ENCODE data around the gene CFAP70.
"Not testable (repeated sequence)": the region's sequence is repeated elsewhere in the genome, so short reads cannot be mapped to it uniquely, and the experiment has no call there.

Gene CFAP70

GRCh38 chr10:73262105-73262730 is 96.4 kb downstream of the CFAP70 start:
- no peaks in the 10 kb centered on the region for H3K9me3 ChIP-seq (ENCODE audit: control insufficient read depth in 2 of 2, low read length in 2 of 2)
- no peaks in the 10 kb centered on the region for H3K4me1 ChIP-seq (ENCODE audit: control insufficient read depth in 2 of 2, insufficient read depth in 2 of 2, low read length in 2 of 2)
- H3K9ac ChIP-seq (ENCODE audit: low read depth in 1 of 2, low read length in 2 of 2) = no peak overlapping the region
- H3K27ac ChIP-seq (ENCODE audit: low read depth in 2 of 2, low read length in 2 of 2) = no peak overlapping the region
- no peak overlapping the region for H3K4me3 ChIP-seq (ENCODE audit: low read length in 2 of 2)
- H3K27me3 ChIP-seq (ENCODE audit: control insufficient read depth in 2 of 2, insufficient read depth in 2 of 2, low read length in 2 of 2) = no peaks in the 10 kb centered on the region
- H3K36me3 ChIP-seq (ENCODE audit: control insufficient read depth in 2 of 2, insufficient read depth in 2 of 2, low read length in 2 of 2) = no peaks in the 10 kb centered on the region

GRCh38 chr10:73261362-73261995 is 97.2 kb downstream of the CFAP70 start:
- H3K4me1 ChIP-seq (ENCODE audit: control insufficient read depth in 2 of 2, insufficient read depth in 2 of 2, low read length in 2 of 2) = no peaks in the 10 kb centered on the region
- no peak overlapping the region for H3K4me3 ChIP-seq (ENCODE audit: low read length in 2 of 2)
- H3K9me3 ChIP-seq (ENCODE audit: control insufficient read depth in 2 of 2, low read length in 2 of 2) = no peaks in the 10 kb centered on the region
- H3K36me3 ChIP-seq (ENCODE audit: control insufficient read depth in 2 of 2, insufficient read depth in 2 of 2, low read length in 2 of 2) = no peaks in the 10 kb centered on the region
- H3K27me3 ChIP-seq (ENCODE audit: control insufficient read depth in 2 of 2, insufficient read depth in 2 of 2, low read length in 2 of 2) = no peaks in the 10 kb centered on the region
- H3K27ac ChIP-seq (ENCODE audit: low read depth in 2 of 2, low read length in 2 of 2) = no peak overlapping the region
- H3K9ac ChIP-seq (ENCODE audit: low read depth in 1 of 2, low read length in 2 of 2) = no peak overlapping the region

- H3K4me1 ChIP-seq (ENCODE audit: control insufficient read depth in 2 of 2, insufficient read depth in 2 of 2, low read length in 2 of 2); H3K36me3 ChIP-seq (ENCODE audit: control insufficient read depth in 2 of 2, insufficient read depth in 2 of 2, low read length in 2 of 2); H3K9me3 ChIP-seq (ENCODE audit: control insufficient read depth in 2 of 2, low read length in 2 of 2); H3K27ac ChIP-seq (ENCODE audit: low read depth in 2 of 2, low read length in 2 of 2); H3K9ac ChIP-seq (ENCODE audit: low read depth in 1 of 2, low read length in 2 of 2); H3K4me3 ChIP-seq (ENCODE audit: low read length in 2 of 2); H3K27me3 ChIP-seq (ENCODE audit: control insufficient read depth in 2 of 2, insufficient read depth in 2 of 2, low read length in 2 of 2): not testable (repeated sequence)
These were observed 100.1 kb downstream of the CFAP70 start for GRCh38 chr10:73258612-73259011.

- H3K9ac ChIP-seq (ENCODE audit: low read depth in 1 of 2, low read length in 2 of 2) = peak overlapping the region; percentile 91 to 93
- peak overlapping the region; percentile 89 to 94 for H3K27ac ChIP-seq (ENCODE audit: low read depth in 2 of 2, low read length in 2 of 2)
- H3K36me3 ChIP-seq (ENCODE audit: control insufficient read depth in 2 of 2, insufficient read depth in 2 of 2, low read length in 2 of 2) = peaks cover 13 to 16% of the 10 kb centered on the region in 2 donors
- peak overlapping the region; percentile 97 to 100 for H3K4me3 ChIP-seq (ENCODE audit: low read length in 2 of 2)
- H3K27me3 ChIP-seq (ENCODE audit: control insufficient read depth in 2 of 2, insufficient read depth in 2 of 2, low read length in 2 of 2) = no peaks in the 10 kb centered on the region
- H3K9me3 ChIP-seq (ENCODE audit: control insufficient read depth in 2 of 2, low read length in 2 of 2) = no peaks in the 10 kb centered on the region
- peaks cover 13 to 18% of the 10 kb centered on the region in 2 donors for H3K4me1 ChIP-seq (ENCODE audit: control insufficient read depth in 2 of 2, insufficient read depth in 2 of 2, low read length in 2 of 2)
These were observed 105.5 kb downstream of the CFAP70 start for GRCh38 chr10:73253225-73253555.

- peak within 1 kb of the TSS; percentile 91 to 93 for H3K9ac ChIP-seq (ENCODE audit: low read depth in 1 of 2, low read length in 2 of 2)
- H3K27me3 ChIP-seq (ENCODE audit: control insufficient read depth in 2 of 2, insufficient read depth in 2 of 2, low read length in 2 of 2) = no peaks in the 10 kb centered on the region
- H3K4me1 ChIP-seq (ENCODE audit: control insufficient read depth in 2 of 2, insufficient read depth in 2 of 2, low read length in 2 of 2) = peaks cover 13 to 21% of the 10 kb centered on the region in 2 donors
- peak within 1 kb of the TSS; percentile 89 to 94 for H3K27ac ChIP-seq (ENCODE audit: low read depth in 2 of 2, low read length in 2 of 2)
- H3K36me3 ChIP-seq (ENCODE audit: control insufficient read depth in 2 of 2, insufficient read depth in 2 of 2, low read length in 2 of 2) = peaks cover 13 to 16% of the 10 kb centered on the region in 2 donors
- H3K9me3 ChIP-seq (ENCODE audit: control insufficient read depth in 2 of 2, low read length in 2 of 2) = no peaks in the 10 kb centered on the region
- H3K4me3 ChIP-seq (ENCODE audit: low read length in 2 of 2) = peak within 1 kb of the TSS; percentile 97 to 100
These were observed 106.0 kb downstream of the CFAP70 start, which contains the start of gene MRPS16 for GRCh38 chr10:73252445-73253224. MRPS16 (minus strand) TSS chr10:73252644; CDS start chr10:73252482, 162 bp downstream.

- H3K27me3 ChIP-seq (ENCODE audit: control insufficient read depth in 2 of 2, insufficient read depth in 2 of 2, low read length in 2 of 2) = no peaks in the 10 kb centered on the region
- peak overlapping the region; percentile 89 to 94 for H3K27ac ChIP-seq (ENCODE audit: low read depth in 2 of 2, low read length in 2 of 2)
- H3K36me3 ChIP-seq (ENCODE audit: control insufficient read depth in 2 of 2, insufficient read depth in 2 of 2, low read length in 2 of 2) = peaks cover 13 to 16% of the 10 kb centered on the region in 2 donors
- H3K4me3 ChIP-seq (ENCODE audit: low read length in 2 of 2) = peak overlapping the region; percentile 97 to 100
- peak overlapping the region; percentile 91 to 93 for H3K9ac ChIP-seq (ENCODE audit: low read depth in 1 of 2, low read length in 2 of 2)
- no peaks in the 10 kb centered on the region for H3K9me3 ChIP-seq (ENCODE audit: control insufficient read depth in 2 of 2, low read length in 2 of 2)
- H3K4me1 ChIP-seq (ENCODE audit: control insufficient read depth in 2 of 2, insufficient read depth in 2 of 2, low read length in 2 of 2) = peaks cover 13 to 23% of the 10 kb centered on the region in 2 donors
These were observed 106.8 kb downstream of the CFAP70 start for GRCh38 chr10:73251683-73252444.

GRCh38 chr10:73248259-73248724 is 110.4 kb downstream of the CFAP70 start:
- Histone ChIP-seq H3K4me1 (ENCODE audit: control insufficient read depth in 2 of 2, insufficient read depth in 2 of 2, low read length in 2 of 2) (peaks cover 24 to 28% of the 10 kb centered on the region in 2 donors), H3K27ac (ENCODE audit: low read depth in 2 of 2, low read length in 2 of 2) (no peak overlapping the region), H3K9me3 (ENCODE audit: control insufficient read depth in 2 of 2, low read length in 2 of 2) (no peaks in the 10 kb centered on the region), H3K27me3 (ENCODE audit: control insufficient read depth in 2 of 2, insufficient read depth in 2 of 2, low read length in 2 of 2) (no peaks in the 10 kb centered on the region), H3K36me3 (ENCODE audit: control insufficient read depth in 2 of 2, insufficient read depth in 2 of 2, low read length in 2 of 2) (peaks cover 22 to 29% of the 10 kb centered on the region in 2 donors), H3K9ac (ENCODE audit: low read depth in 1 of 2, low read length in 2 of 2) (no peak overlapping the region), H3K4me3 (ENCODE audit: low read length in 2 of 2) (no peak overlapping the region)

GRCh38 chr10:73247509-73248258 is 111.0 kb downstream of the CFAP70 start:
- H3K4me1 ChIP-seq (ENCODE audit: control insufficient read depth in 2 of 2, insufficient read depth in 2 of 2, low read length in 2 of 2) = peaks cover 22 to 26% of the 10 kb centered on the region in 2 donors
- peak overlapping the region; percentile 84 to 90 for H3K27ac ChIP-seq (ENCODE audit: low read depth in 2 of 2, low read length in 2 of 2)
- H3K27me3 ChIP-seq (ENCODE audit: control insufficient read depth in 2 of 2, insufficient read depth in 2 of 2, low read length in 2 of 2) = no peaks in the 10 kb centered on the region
- H3K36me3 ChIP-seq (ENCODE audit: control insufficient read depth in 2 of 2, insufficient read depth in 2 of 2, low read length in 2 of 2) = peaks cover 23 to 34% of the 10 kb centered on the region in 2 donors
- H3K9ac ChIP-seq (ENCODE audit: low read depth in 1 of 2, low read length in 2 of 2) = peak overlapping the region; percentile 73
- no peaks in the 10 kb centered on the region for H3K9me3 ChIP-seq (ENCODE audit: control insufficient read depth in 2 of 2, low read length in 2 of 2)
- H3K4me3 ChIP-seq (ENCODE audit: low read length in 2 of 2) = peak overlapping the region; percentile 71 to 91
